ENCODE data around the gene EPM2AIP1. TPM values are rescaled to one million over a fixed set of nuclear protein-coding genes. Genes with fewer than 3 reads are reported as not detected.

Gene EPM2AIP1
- total and polyA plus RNA-seq, 3 experiments from 2014 or later, result 7.1 to 16.0 (median 14.8) TPM

- ChIA-PET CTCF (interaction anchor here (0.8 to 2.2 kb wide), 5 partner anchors 16 to 222 kb away, joined by 3 to 12 read pairs (median 4); no protein-coding TSS in a partner anchor), POLR2A (interaction anchor here (0.6 to 2.8 kb wide), 11 partner anchors 11 to 225 kb away, joined by 3 to 25 read pairs (median 4); partner anchors contain the start of gene TRANK1)
- no peak overlapping the region for H3K27ac Mint-ChIP-seq
- H3K27me3 Mint-ChIP-seq, result no peaks in the 10 kb centered on the region
- Histone ChIP-seq H3K27ac (ENCODE audit: low read depth, low read length) (peak overlapping the region; percentile 100), H3K27me3 (ENCODE audit: insufficient read depth, low read length, poor library complexity, severe bottlenecking) (no peaks in the 10 kb centered on the region), H3K9me3 (ENCODE audit: low read length) (no peaks in the 10 kb centered on the region), H3K36me3 (ENCODE audit: insufficient read depth, low read length) (peaks cover 13% of the 10 kb centered on the region), H3K4me1 (ENCODE audit: insufficient read depth, low read length) (peaks cover 58% of the 10 kb centered on the region), H3K4me3 (ENCODE audit: low read length) (peak overlapping the region; percentile 92)
- H3K4me1 Mint-ChIP-seq, result peaks cover 10 to 45% (median 11%) of the 10 kb centered on the region in 3 donors
- H3K9me3 Mint-ChIP-seq, result no peaks in the 10 kb centered on the region
- H3K36me3 Mint-ChIP-seq, result peaks cover 10 to 35% (median 11%) of the 10 kb centered on the region in 3 donors
- peak in 1 of 5 donors; percentile 51 for DNase-seq
- H3K4me3 Mint-ChIP-seq, result no peak overlapping the region
These were observed 767 bp downstream of the EPM2AIP1 start for GRCh38 chr3:36991923-36992805.

DNA sequence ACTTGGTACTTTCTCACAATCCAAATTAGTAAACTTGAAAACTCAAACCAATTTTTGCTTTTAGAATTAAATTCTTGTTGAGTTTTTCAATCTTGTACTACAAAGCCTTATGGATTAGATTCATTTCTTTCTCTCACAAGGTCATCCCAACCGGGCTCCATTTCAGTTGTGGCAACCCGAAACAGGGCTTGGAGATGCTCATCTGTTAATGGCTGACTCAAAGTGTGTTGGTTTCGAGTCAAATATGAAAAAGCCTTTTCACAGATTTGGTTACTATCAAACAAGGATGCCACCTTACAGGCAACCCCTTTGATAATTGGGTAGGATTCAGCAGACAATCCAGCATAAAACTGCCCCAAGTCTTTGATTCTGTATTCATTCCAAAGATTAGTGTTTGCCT, 1.8 kb downstream of the EPM2AIP1 start:
- Histone ChIP-seq H3K9me3 (ENCODE audit: low read length) (no peaks in the 10 kb centered on the region), H3K36me3 (ENCODE audit: insufficient read depth, low read length) (peaks cover 11% of the 10 kb centered on the region), H3K4me1 (ENCODE audit: insufficient read depth, low read length) (peaks cover 58% of the 10 kb centered on the region), H3K4me3 (ENCODE audit: low read length) (peak overlapping the region; percentile 92), H3K27ac (ENCODE audit: low read depth, low read length) (peak overlapping the region; percentile 100), H3K27me3 (ENCODE audit: insufficient read depth, low read length, poor library complexity, severe bottlenecking) (no peaks in the 10 kb centered on the region)
- H3K36me3 Mint-ChIP-seq, result peaks cover 2 to 34% (median 10%) of the 10 kb centered on the region in 3 donors
- no peaks in the 10 kb centered on the region for H3K27me3 Mint-ChIP-seq
- POLR2A ChIA-PET, result interaction anchor here (2.8 kb wide), 1 partner anchor 47 kb away, joined by 25 read pairs; the partner anchor contains the start of gene TRANK1
- no peak for DNase-seq
- peaks cover 1 to 42% (median 6%) of the 10 kb centered on the region in 3 donors for H3K4me1 Mint-ChIP-seq
- H3K4me3 Mint-ChIP-seq, result no peak overlapping the region
- peak overlapping the region in 3 of 8 donors; percentile 23 to 58 (median 54) for H3K27ac Mint-ChIP-seq
- no peaks in the 10 kb centered on the region for H3K9me3 Mint-ChIP-seq
- CTCF ChIA-PET, result interaction anchor here (1.4 kb wide), 1 partner anchor 57 kb away, joined by 4 read pairs; no protein-coding TSS in a partner anchor

DNA sequence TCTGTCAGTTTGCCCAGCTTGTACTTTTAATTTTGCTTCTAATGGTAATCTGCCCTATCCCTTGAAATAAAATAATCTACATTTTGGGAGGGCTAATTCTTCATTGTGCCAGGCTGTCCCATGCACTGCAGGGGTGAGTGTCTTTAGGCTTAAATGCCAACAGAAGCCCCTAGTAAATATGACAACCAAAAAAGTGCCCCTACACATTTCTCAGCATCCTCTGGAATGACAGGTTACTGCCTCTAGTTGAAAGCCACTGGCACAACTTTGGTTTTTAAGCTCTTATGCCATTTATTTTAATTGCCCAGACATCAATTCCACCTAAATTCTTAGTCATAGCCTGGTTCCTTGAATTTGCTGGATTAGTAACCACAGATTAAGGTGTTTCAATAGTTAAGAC, 3.4 kb downstream of the EPM2AIP1 start:
- Histone ChIP-seq H3K27me3 (ENCODE audit: insufficient read depth, low read length, poor library complexity, severe bottlenecking) (no peaks in the 10 kb centered on the region), H3K9me3 (ENCODE audit: low read length) (no peaks in the 10 kb centered on the region), H3K27ac (ENCODE audit: low read depth, low read length) (peak overlapping the region; percentile 2), H3K36me3 (ENCODE audit: insufficient read depth, low read length) (peaks cover 19% of the 10 kb centered on the region), H3K4me1 (ENCODE audit: insufficient read depth, low read length) (peaks cover 57% of the 10 kb centered on the region), H3K4me3 (ENCODE audit: low read length) (peak overlapping the region; percentile 14)
- H3K9me3 Mint-ChIP-seq, result no peaks in the 10 kb centered on the region
- peaks cover 6 to 45% (median 10%) of the 10 kb centered on the region in 3 donors for H3K4me1 Mint-ChIP-seq
- peak overlapping the region in 5 of 7 donors; percentile 50 to 69 (median 58) for H3K4me3 Mint-ChIP-seq
- H3K36me3 Mint-ChIP-seq, result peaks cover 7 to 44% (median 23%) of the 10 kb centered on the region in 3 donors
- peak overlapping the region in 6 of 8 donors; percentile 43 to 82 (median 71) for H3K27ac Mint-ChIP-seq
- POLR2A ChIA-PET, result interaction anchor here (0.6 kb wide), 1 partner anchor 11 kb away, joined by 3 read pairs; no protein-coding TSS in a partner anchor
- CTCF ChIA-PET, result interaction anchor here (0.8 to 1.3 kb wide), 2 partner anchors 20 to 31 kb away, joined by 3 to 5 read pairs; no protein-coding TSS in a partner anchor
- H3K27me3 Mint-ChIP-seq, result no peaks in the 10 kb centered on the region
- no peak for DNase-seq

GRCh38 chr3:36989005-36989404, 3.9 kb downstream of the EPM2AIP1 start:
- H3K9me3 Mint-ChIP-seq, result no peaks in the 10 kb centered on the region
- H3K9me3 ChIP-seq (ENCODE audit: low read length), result no peaks in the 10 kb centered on the region
- peaks cover 51% of the 10 kb centered on the region for H3K4me1 ChIP-seq (ENCODE audit: insufficient read depth, low read length)
- H3K27me3 ChIP-seq (ENCODE audit: insufficient read depth, low read length, poor library complexity, severe bottlenecking), result no peaks in the 10 kb centered on the region
- DNase-seq, result no peak
- peaks cover 6 to 45% (median 13%) of the 10 kb centered on the region in 3 donors for H3K4me1 Mint-ChIP-seq
- peak overlapping the region in 7 of 8 donors; percentile 0 to 82 (median 76) for H3K27ac Mint-ChIP-seq
- H3K4me3 Mint-ChIP-seq, result peak overlapping the region in 5 of 7 donors; percentile 29 to 68 (median 51)
- ChIA-PET POLR2A (interaction anchor here (0.6 kb wide), 2 partner anchors 113 to 138 kb away, joined by 4 to 5 read pairs; no protein-coding TSS in a partner anchor), CTCF (interaction anchor here (0.8 to 1.3 kb wide), 2 partner anchors 19 to 31 kb away, joined by 3 to 5 read pairs; no protein-coding TSS in a partner anchor)
- H3K27ac ChIP-seq (ENCODE audit: low read depth, low read length), result no peak overlapping the region
- H3K4me3 ChIP-seq (ENCODE audit: low read length), result peak overlapping the region; percentile 14
- H3K36me3 Mint-ChIP-seq, result peaks cover 9 to 49% (median 23%) of the 10 kb centered on the region in 3 donors
- H3K36me3 ChIP-seq (ENCODE audit: insufficient read depth, low read length), result peaks cover 19% of the 10 kb centered on the region
- no peaks in the 10 kb centered on the region for H3K27me3 Mint-ChIP-seq

GRCh38 chr3:36988356-36988755, 4.6 kb downstream of the EPM2AIP1 start:
- H3K9me3 ChIP-seq (ENCODE audit: low read length), result no peaks in the 10 kb centered on the region
- peaks cover 49% of the 10 kb centered on the region for H3K4me1 ChIP-seq (ENCODE audit: insufficient read depth, low read length)
- H3K27ac ChIP-seq (ENCODE audit: low read depth, low read length), result no peak overlapping the region
- H3K27me3 ChIP-seq (ENCODE audit: insufficient read depth, low read length, poor library complexity, severe bottlenecking), result no peaks in the 10 kb centered on the region
- peaks cover 19% of the 10 kb centered on the region for H3K36me3 ChIP-seq (ENCODE audit: insufficient read depth, low read length)
- H3K9me3 Mint-ChIP-seq, result no peaks in the 10 kb centered on the region
- peaks cover 6 to 45% (median 13%) of the 10 kb centered on the region in 3 donors for H3K4me1 Mint-ChIP-seq
- H3K36me3 Mint-ChIP-seq, result peaks cover 13 to 56% (median 23%) of the 10 kb centered on the region in 3 donors
- CTCF ChIA-PET, result interaction anchor here (1.3 kb wide), 1 partner anchor 30 kb away, joined by 5 read pairs; no protein-coding TSS in a partner anchor
- peak overlapping the region; percentile 32 to 72 (median 65) for H3K4me3 Mint-ChIP-seq
- POLR2A ChIA-PET, result no interaction called here
- H3K4me3 ChIP-seq (ENCODE audit: low read length), result peak overlapping the region; percentile 18
- H3K27me3 Mint-ChIP-seq, result no peaks in the 10 kb centered on the region
- peak overlapping the region; percentile 20 to 85 (median 42) for H3K27ac Mint-ChIP-seq
- DNase-seq, result no peak

DNA sequence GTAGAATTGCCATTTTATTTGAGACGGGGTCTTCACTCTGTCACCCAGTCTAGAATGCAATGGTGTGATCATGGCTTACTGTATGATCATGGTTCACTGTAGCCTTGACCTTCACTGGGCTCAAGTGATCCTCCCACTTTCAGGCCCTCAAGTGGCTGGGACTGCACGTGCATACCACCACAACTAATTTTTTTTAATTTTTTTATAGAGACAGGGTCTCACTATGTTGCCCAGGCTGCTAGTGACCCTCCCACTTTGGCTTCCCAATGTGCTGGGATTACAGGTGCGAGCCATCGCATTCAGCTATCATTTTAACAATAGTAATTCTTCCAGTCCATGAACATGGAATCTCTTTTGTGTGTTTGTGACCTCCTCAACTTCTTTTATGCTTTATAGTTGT, 11.9 kb downstream of the EPM2AIP1 start:
- H3K27ac Mint-ChIP-seq, result no peak overlapping the region
- no peak overlapping the region for H3K4me3 ChIP-seq (ENCODE audit: low read length)
- H3K4me3 Mint-ChIP-seq, result no peak overlapping the region
- H3K9me3 Mint-ChIP-seq, result peaks cover 3 to 19% (median 10%) of the 10 kb centered on the region in 5 donors
- peaks cover 4 to 7% (median 7%) of the 10 kb centered on the region in 3 donors for H3K4me1 Mint-ChIP-seq
- no peaks in the 10 kb centered on the region for H3K4me1 ChIP-seq (ENCODE audit: insufficient read depth, low read length)
- no peaks in the 10 kb centered on the region for H3K9me3 ChIP-seq (ENCODE audit: low read length)
- no peak for DNase-seq
- POLR2A ChIA-PET, result interaction anchor here (0.7 kb wide), 1 partner anchor 12 kb away, joined by 3 read pairs; the partner anchor contains the start of genes EPM2AIP1 and MLH1
- peaks cover 14% of the 10 kb centered on the region for H3K36me3 ChIP-seq (ENCODE audit: insufficient read depth, low read length)
- CTCF ChIA-PET, result no interaction called here
- no peaks in the 10 kb centered on the region for H3K27me3 ChIP-seq (ENCODE audit: insufficient read depth, low read length, poor library complexity, severe bottlenecking)
- peaks cover 23 to 49% (median 32%) of the 10 kb centered on the region in 3 donors for H3K36me3 Mint-ChIP-seq
- no peak overlapping the region for H3K27ac ChIP-seq (ENCODE audit: low read depth, low read length)
- no peaks in the 10 kb centered on the region for H3K27me3 Mint-ChIP-seq

DNA sequence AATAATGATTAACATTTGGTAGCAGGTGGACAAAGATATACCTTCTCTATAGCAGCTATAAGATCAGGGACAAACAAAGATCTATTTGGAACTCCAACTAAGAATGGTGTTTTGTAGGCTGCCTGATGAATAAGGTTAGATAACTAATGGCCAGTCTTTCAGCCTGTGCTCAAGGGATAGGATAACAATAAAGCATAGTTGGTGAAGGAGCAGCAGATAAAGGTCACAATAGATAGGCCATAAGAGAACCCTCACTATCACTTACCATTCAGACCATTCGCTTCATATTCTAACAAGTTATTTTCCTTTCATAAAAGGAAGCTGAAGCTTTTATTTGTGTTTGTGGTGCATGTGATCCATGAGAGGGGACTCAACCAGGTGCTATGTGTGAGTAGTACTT, 19.8 kb downstream of the EPM2AIP1 start:
- no peak overlapping the region for H3K4me3 ChIP-seq (ENCODE audit: low read length)
- H3K9me3 ChIP-seq (ENCODE audit: low read length), result no peaks in the 10 kb centered on the region
- Mint-ChIP-seq H3K4me1 (peaks cover 14 to 24% (median 22%) of the 10 kb centered on the region in 3 donors), H3K36me3 (peaks cover 4 to 8% (median 5%) of the 10 kb centered on the region in 3 donors), H3K4me3 (no peak overlapping the region), H3K27ac (no peak overlapping the region), H3K9me3 (peaks cover 0 to 6% (median 0%) of the 10 kb centered on the region in 5 donors), H3K27me3 (no peaks in the 10 kb centered on the region)
- no peaks in the 10 kb centered on the region for H3K36me3 ChIP-seq (ENCODE audit: insufficient read depth, low read length)
- H3K4me1 ChIP-seq (ENCODE audit: insufficient read depth, low read length), result peaks cover 6% of the 10 kb centered on the region
- H3K27me3 ChIP-seq (ENCODE audit: insufficient read depth, low read length, poor library complexity, severe bottlenecking), result no peaks in the 10 kb centered on the region
- no peak overlapping the region for H3K27ac ChIP-seq (ENCODE audit: low read depth, low read length)
- ChIA-PET CTCF (interaction anchor here (2.0 kb wide), 1 partner anchor 15 kb away, joined by 7 read pairs; no protein-coding TSS in a partner anchor), POLR2A (interaction anchor here (0.8 kb wide), 1 partner anchor 20 kb away, joined by 3 read pairs; the partner anchor contains the start of genes EPM2AIP1 and MLH1)
- no peak for DNase-seq

Measured in CD8-positive, alpha-beta memory T cell (primary cell).